ENCODE data around the gene NLGN1. TPM values are rescaled to one million over a fixed set of nuclear protein-coding genes. Genes with fewer than 3 reads are reported as not detected.

Gene NLGN1
- total and polyA plus RNA-seq, 2 of the 8 experiments (the other 6 are each of a cell fraction or from before 2014, with no cell fraction given): 7.8 to 14.8 TPM

GRCh38 chr3:173893835-173894234 lies 496.3 kb downstream of the NLGN1 start:
- Histone ChIP-seq H3K27ac (ENCODE audit: low read depth, low read length) (no peak overlapping the region), H2BK12ac (ENCODE audit: low read depth, low read length) (no peak overlapping the region), H3K79me2 (ENCODE audit: control insufficient read depth in 1 of 2, insufficient read depth in 2 of 2, low read length in 2 of 2) (no peaks in the 10 kb centered on the region), H3K23me2 (ENCODE audit: low read depth, low read length) (no peaks in the 10 kb centered on the region), H2AK5ac (ENCODE audit: low read depth, low read length) (no peak overlapping the region), H4K20me1 (replicated peaks in 1 of 2; ENCODE audit: control insufficient read depth in 1 of 2, insufficient read depth in 2 of 2, low read length in 2 of 2) (no peaks in the 10 kb centered on the region), H3K23ac (ENCODE audit: insufficient read length) (no peak overlapping the region), H3K4me1 (replicated peaks in 1 of 4; ENCODE audit: control insufficient read depth in 3 of 4, insufficient read depth in 4 of 4, low read length in 3 of 4) (peaks cover 0 to 3% (median 1%) of the 10 kb centered on the region in 4 experiments; a peak in 2 of 7 replicates), H2AFZ (ENCODE audit: low read length) (no peak overlapping the region), H2BK120ac (replicated peaks; ENCODE audit: low read depth, low read length) (no peak overlapping the region), H2BK15ac (ENCODE audit: low read length) (no peak overlapping the region), H3K79me1 (ENCODE audit: low read depth, low read length) (no peaks in the 10 kb centered on the region), H3K18ac (ENCODE audit: extremely low read depth, low read length) (no peak overlapping the region), H3K9me3 (ENCODE audit: insufficient read depth in 2 of 2, low read depth in 1 of 2, low read length in 1 of 2) (no peaks in the 10 kb centered on the region), H4K8ac (ENCODE audit: extremely low read depth, insufficient read depth, low read length) (no peak overlapping the region), H3K36me3 (ENCODE audit: control insufficient read depth in 2 of 4, insufficient read depth in 4 of 4, low read length in 3 of 4) (no peaks in the 10 kb centered on the region), H3K4ac (replicated peaks; ENCODE audit: insufficient read length, low read depth, low read length) (no peak overlapping the region), H4K5ac (ENCODE audit: insufficient read length, low read depth, low read length) (no peak overlapping the region), H2BK20ac (ENCODE audit: low read length) (no peak overlapping the region), H3K56ac (replicated peaks; ENCODE audit: insufficient read length, low read depth, low read length) (no peak overlapping the region), H3K9ac (replicated peaks in 1 of 4; ENCODE audit: extremely low read depth in 1 of 4, low read depth in 3 of 4, low read length in 3 of 4) (no peak overlapping the region), H3K4me3 (ENCODE audit: extremely low read depth in 1 of 4, insufficient read depth in 2 of 4, low read depth in 3 of 4, low read length in 4 of 4) (no peak overlapping the region), H2BK5ac (ENCODE audit: low read depth, low read length) (no peak overlapping the region), H3K27me3 (replicated peaks in 1 of 4; ENCODE audit: control insufficient read depth in 3 of 4, extremely low read depth in 1 of 4, insufficient read depth in 3 of 4, low read length in 3 of 4) (no peaks in the 10 kb centered on the region), H3K14ac (ENCODE audit: insufficient read length) (no peak overlapping the region), H4K91ac (replicated peaks; ENCODE audit: insufficient read length, low read length) (no peak overlapping the region), H3K4me2 (ENCODE audit: insufficient read depth in 1 of 2, low read depth in 2 of 2, low read length in 2 of 2) (no peak overlapping the region)
- WGBS, 2 experiments (ENCODE audit: extremely low coverage in 1 of 2, insufficient coverage in 1 of 2, insufficient read length in 1 of 2, insufficient replicate concordance in 2 of 2, low coverage in 1 of 2, low lambda C conversion rate in 2 of 2, missing lambda C conversion rate in 1 of 2): 90% methylated on average over 2 of the region's 2 CpGs; no CpG with 5 or more reads in 1 of the 2 experiments
- FAIRE-seq (no peak), DNase-seq (ENCODE audit: low read depth in 1 of 2, low spot score in 2 of 2) (no peak)
- TF ChIP-seq GTF2F1 (IDR thresholded peaks at IDR 0.05; ENCODE audit: borderline replicate concordance, low read depth, low read length): no peak
- CTCF ChIA-PET (ENCODE audit: partially characterized antibody): interaction anchor here (1.3 to 1.6 kb wide), 3 partner anchors 15 to 17 kb away, joined by 4 to 5 read pairs (median 5); no protein-coding TSS in a partner anchor
- POLR2A ChIA-PET (ENCODE audit: partially characterized antibody): no interaction called here
